Neutrophil (primary cell): ENCODE data around the gene TFAP2B.

Source experiments
- H3K27ac ChIP-seq: fragments of 200-600 bp; sonication (generic); 2 replicates; pipeline ENCODE4 v1.5.1; 2016; ENCODE audit warnings: mild to moderate bottlenecking, moderate library complexity
- H3K27me3 ChIP-seq: fragments of 200-600 bp; sonication (generic); 2 replicates; pipeline ENCODE4 v1.6.0; 2016; ENCODE audit warnings: mild to moderate bottlenecking
- H3K36me3 ChIP-seq: fragments of 200-600 bp; sonication (generic); 2 replicates; pipeline ENCODE4 v1.5.1; 2017
- H3K4me1 ChIP-seq, 2 experiments: fragments of 200-600 bp in 1 of 2; sonication (generic) in 1 of 2; 1 replicate in 1 of 2; 2 replicates in 1 of 2; pipeline versions ENCODE4 v1.5.1 to v1.6.1; 2013 to 2016; ENCODE audit warnings: low read depth in 1 of 2, low read length in 1 of 2, mild to moderate bottlenecking in 1 of 2, moderate library complexity in 1 of 2; ENCODE audit not compliant: control insufficient read depth in 1 of 2, insufficient read depth in 1 of 2
- H3K4me3 ChIP-seq, 2 experiments: fragments of 200-600 bp in 1 of 2; sonication (generic) in 1 of 2; 1 replicate in 1 of 2; 2 replicates in 1 of 2; pipeline ENCODE4 v1.5.1; 2013 to 2016; ENCODE audit warnings: low read depth in 1 of 2, low read length in 1 of 2, mild to moderate bottlenecking in 1 of 2, moderate library complexity in 1 of 2
- H3K9me3 ChIP-seq: fragments of 200-600 bp; sonication (generic); 2 replicates; pipeline ENCODE4 v1.5.1; 2016
- TF ChIP-seq, protein P1 (sequence below): fragments of 200-600 bp; sonication (generic); IDR thresholded peaks from 2 replicates; pipeline ENCODE4 v1.5.1; 2016; ENCODE audit warnings: antibody characterized with exemption

The TFAP2B gene

DNA sequence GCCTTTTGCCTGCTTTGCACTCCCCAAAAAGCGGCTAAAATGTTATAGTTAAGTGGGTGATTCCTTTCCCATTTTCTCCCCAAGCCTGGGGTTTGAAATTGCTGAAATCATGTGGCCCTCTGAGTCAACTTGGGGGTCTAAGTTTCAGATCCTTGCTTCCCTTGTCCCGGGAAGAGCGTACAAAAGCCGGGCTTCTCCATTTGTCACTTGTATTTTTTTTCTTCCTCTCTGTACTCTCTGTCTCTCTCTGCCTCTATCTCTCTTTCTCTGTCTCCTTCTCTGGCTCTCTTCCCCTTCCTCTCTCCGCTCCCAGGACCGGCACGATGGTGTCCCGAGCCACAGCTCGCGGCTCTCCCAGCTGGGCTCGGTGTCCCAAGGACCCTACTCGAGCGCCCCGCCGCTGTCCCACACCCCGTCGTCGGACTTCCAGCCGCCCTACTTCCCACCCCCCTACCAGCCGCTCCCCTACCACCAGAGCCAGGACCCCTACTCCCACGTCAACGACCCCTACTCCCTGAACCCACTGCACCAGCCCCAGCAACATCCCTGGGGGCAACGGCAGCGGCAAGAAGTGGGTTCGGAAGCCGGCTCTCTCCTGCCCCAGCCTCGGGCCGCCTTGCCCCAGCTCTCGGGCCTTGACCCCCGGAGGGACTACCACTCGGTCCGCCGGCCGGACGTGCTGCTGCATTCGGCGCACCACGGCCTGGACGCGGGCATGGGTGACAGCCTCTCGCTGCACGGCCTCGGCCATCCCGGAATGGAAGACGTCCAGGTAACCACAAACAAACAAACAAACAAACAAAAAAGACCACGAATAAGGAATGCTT, 4.6 kb downstream of the TFAP2B start:
- Histone ChIP-seq H3K36me3 (no peaks in the 10 kb centered on the region), H3K4me1 (peaks cover 7 to 12% of the 10 kb centered on the region in 2 experiments), H3K9me3 (no peaks in the 10 kb centered on the region), H3K27ac (no peak overlapping the region), H3K4me3 (no peak overlapping the region), H3K27me3 (peaks cover 100% of the 10 kb centered on the region)
- TF ChIP-seq, protein P1, sequence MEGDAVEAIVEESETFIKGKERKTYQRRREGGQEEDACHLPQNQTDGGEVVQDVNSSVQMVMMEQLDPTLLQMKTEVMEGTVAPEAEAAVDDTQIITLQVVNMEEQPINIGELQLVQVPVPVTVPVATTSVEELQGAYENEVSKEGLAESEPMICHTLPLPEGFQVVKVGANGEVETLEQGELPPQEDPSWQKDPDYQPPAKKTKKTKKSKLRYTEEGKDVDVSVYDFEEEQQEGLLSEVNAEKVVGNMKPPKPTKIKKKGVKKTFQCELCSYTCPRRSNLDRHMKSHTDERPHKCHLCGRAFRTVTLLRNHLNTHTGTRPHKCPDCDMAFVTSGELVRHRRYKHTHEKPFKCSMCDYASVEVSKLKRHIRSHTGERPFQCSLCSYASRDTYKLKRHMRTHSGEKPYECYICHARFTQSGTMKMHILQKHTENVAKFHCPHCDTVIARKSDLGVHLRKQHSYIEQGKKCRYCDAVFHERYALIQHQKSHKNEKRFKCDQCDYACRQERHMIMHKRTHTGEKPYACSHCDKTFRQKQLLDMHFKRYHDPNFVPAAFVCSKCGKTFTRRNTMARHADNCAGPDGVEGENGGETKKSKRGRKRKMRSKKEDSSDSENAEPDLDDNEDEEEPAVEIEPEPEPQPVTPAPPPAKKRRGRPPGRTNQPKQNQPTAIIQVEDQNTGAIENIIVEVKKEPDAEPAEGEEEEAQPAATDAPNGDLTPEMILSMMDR: no peak

DNA sequence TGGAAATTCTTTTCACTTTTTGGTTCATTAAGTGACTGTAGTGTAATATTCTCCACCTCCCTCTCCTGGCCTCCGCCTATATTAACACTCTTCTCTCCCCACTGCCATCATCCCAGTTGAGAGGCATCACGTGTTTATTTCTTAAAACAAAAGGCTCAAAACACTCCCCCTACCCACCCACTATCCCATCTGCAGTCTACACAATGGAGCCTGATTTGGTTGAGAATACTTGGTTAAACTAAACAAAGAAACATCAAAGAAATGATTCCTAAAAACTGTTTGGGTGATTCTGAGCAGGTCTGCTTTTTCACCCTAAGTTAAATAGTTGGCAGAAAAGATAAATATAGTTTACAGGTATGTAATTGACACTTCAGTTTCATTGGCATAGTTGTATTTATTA, 5.9 kb downstream of the TFAP2B start:
- TF ChIP-seq, protein P1: no peak
- Histone ChIP-seq H3K9me3 (no peaks in the 10 kb centered on the region), H3K36me3 (no peaks in the 10 kb centered on the region), H3K27me3 (peaks cover 100% of the 10 kb centered on the region), H3K27ac (no peak overlapping the region), H3K4me3 (no peak overlapping the region), H3K4me1 (peaks cover 4 to 8% of the 10 kb centered on the region in 2 experiments)

DNA sequence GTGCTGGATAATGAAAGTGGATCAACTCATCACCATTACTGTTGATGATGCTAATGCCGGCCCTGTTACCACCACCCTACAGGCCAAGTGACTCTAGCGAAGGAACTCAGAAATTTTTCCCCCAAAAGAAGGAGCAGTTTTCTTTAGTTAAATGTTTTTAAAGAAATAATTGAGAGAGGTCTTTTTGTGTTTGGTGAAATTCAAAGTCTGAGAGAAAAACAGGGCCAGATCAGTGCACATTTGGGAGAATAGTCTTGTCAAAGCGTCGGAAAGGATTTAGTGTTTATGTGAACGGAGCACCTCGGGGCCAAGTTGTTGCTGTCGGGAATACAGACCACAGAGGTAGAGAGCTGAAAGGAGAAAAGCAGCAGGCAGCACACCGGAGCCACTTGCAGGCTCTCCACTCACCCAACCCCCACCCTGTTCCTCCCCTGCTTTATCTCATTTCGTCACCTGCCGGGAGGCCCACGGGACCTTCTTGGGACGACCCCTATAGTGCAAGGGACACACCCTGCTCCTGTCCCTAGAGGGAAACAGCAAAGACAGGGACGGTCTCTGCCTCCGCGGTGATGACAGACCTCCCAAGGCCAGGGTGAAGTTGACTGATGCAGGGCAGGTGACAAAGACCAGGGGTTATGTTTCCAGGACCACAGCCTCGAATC, 6.8 kb downstream of the TFAP2B start:
- Histone ChIP-seq H3K27ac (no peak overlapping the region), H3K9me3 (no peaks in the 10 kb centered on the region), H3K4me3 (no peak overlapping the region), H3K27me3 (peaks cover 100% of the 10 kb centered on the region), H3K4me1 (peaks cover under 1 to 2% of the 10 kb centered on the region in 2 experiments), H3K36me3 (no peaks in the 10 kb centered on the region)
- TF ChIP-seq, protein P1: no peak

DNA sequence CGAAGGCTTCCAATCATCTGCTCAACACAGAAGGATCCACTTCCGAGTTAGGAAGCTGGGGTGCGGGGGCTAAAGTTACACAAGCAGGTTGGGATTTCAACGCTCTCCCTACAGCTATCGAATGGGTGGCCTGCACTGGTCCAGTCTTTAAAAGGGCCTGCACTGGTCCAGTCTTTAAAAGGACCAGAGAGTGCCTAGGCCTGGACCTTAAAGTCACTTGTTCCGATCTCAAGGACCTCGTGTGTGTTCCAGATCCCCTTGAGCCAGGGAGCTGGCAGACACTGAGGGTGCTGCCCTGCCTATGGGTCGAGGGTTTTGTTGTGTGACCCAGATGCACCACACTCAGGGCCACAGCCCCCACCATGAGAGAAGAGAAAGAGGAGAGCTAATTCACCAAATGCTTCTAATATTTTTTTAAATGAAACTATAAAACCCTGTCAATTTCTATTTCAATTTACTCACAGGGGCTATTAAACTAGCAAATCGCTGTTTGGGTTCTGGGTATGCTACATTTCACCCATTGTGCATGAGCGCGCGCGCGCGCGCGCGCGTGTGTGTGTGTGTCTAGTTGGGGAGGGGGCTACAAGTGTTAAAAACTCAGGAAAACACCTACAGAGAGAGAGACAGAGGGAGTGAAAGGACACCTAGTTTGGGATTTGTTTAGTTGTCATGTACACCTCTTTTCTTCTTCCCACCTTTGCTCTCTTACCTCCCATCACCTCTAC, 7.5 kb downstream of the TFAP2B start:
- Histone ChIP-seq H3K4me1 (no peaks in the 10 kb centered on the region), H3K27ac (no peak overlapping the region), H3K4me3 (no peak overlapping the region), H3K9me3 (no peaks in the 10 kb centered on the region), H3K36me3 (no peaks in the 10 kb centered on the region), H3K27me3 (peaks cover 100% of the 10 kb centered on the region)
- TF ChIP-seq, protein P1: no peak

DNA sequence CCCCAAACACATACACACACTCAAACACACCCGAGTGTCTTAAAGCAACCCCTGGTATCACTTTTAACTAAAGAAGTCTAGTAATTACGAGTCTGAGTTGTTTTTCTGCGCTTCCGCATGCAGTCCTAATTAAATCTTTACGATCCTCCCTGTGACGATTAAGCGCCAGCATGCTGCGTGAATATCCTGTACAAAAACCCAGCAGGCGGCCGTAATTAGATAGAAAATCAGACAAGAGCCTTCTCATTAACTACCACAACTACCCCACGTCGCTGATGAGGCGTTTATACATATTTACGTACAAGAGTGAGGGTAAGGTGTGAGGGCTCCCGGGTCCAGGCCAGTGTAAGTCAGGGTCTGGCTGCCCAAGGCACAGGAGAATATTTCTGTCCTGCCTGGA, 8.1 kb downstream of the TFAP2B start:
- TF ChIP-seq, protein P1: no peak
- H3K27ac ChIP-seq: no peak overlapping the region
- H3K27me3 ChIP-seq: peaks cover 100% of the 10 kb centered on the region
- no peaks in the 10 kb centered on the region for H3K4me1 ChIP-seq
- H3K9me3 ChIP-seq: no peaks in the 10 kb centered on the region
- no peaks in the 10 kb centered on the region for H3K36me3 ChIP-seq
- H3K4me3 ChIP-seq: no peak overlapping the region
